ENCODE results near the gene ASPRV1.

- TF ChIP-seq, protein P1, sequence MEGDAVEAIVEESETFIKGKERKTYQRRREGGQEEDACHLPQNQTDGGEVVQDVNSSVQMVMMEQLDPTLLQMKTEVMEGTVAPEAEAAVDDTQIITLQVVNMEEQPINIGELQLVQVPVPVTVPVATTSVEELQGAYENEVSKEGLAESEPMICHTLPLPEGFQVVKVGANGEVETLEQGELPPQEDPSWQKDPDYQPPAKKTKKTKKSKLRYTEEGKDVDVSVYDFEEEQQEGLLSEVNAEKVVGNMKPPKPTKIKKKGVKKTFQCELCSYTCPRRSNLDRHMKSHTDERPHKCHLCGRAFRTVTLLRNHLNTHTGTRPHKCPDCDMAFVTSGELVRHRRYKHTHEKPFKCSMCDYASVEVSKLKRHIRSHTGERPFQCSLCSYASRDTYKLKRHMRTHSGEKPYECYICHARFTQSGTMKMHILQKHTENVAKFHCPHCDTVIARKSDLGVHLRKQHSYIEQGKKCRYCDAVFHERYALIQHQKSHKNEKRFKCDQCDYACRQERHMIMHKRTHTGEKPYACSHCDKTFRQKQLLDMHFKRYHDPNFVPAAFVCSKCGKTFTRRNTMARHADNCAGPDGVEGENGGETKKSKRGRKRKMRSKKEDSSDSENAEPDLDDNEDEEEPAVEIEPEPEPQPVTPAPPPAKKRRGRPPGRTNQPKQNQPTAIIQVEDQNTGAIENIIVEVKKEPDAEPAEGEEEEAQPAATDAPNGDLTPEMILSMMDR (IDR thresholded peaks at IDR 0.05 in 2 of 3, conservative IDR thresholded peaks at IDR 0.05 in 1 of 3; ENCODE audit: control insufficient read depth in 2 of 3, extremely low read depth in 1 of 3, insufficient read depth in 1 of 3, low read depth in 3 of 3, low read length in 3 of 3), result no peak
- no peak for TF ChIP-seq MTA2 (IDR thresholded peaks at IDR 0.05; ENCODE audit: low read depth)
- TF ChIP-seq SRF (IDR thresholded peaks at IDR 0.05; ENCODE audit: low read depth in 2 of 2, low read length in 2 of 2), result no peak
- TF ChIP-seq CHD4 (IDR thresholded peaks at IDR 0.05), result no peak
Measured at GRCh38 chr2:69914950-69915945, 46.2 kb downstream of the ASPRV1 start, which contains the start of gene MXD1.
